RWPE1 (cell line): ENCODE data around the gene CRTAC1.

Experiments used
- CTCF ChIA-PET: fragments of 350-600 bp; sonication (Branson Sonifier 250); formaldehyde crosslinking; extraction: SDS; loops from one replicate; lab custom pipeline; 2021; lab: Yijun Ruan, JAX
- POLR2A ChIA-PET: fragments of 400-600 bp; formaldehyde crosslinking; extraction: SDS; loops from one replicate; lab custom pipeline; 2020; ENCODE audit warnings: antibody characterized with exemption; ENCODE audit not compliant: low non-redundant PET; lab: Yijun Ruan, JAX
- DNase-seq: peaks from one replicate; pipeline ENCODE4 v3.0.0; 2012; ENCODE audit warnings: low spot score
- H3K27ac ChIP-seq: fragments of 450-650 bp; 2 replicates; pipeline ENCODE4 v1.5.1; 2017
- TF ChIP-seq, protein P1 (sequence below): fragments of 450-650 bp; conservative IDR thresholded peaks from 2 replicates; pipeline ENCODE4 v1.5.1; 2017; ENCODE audit warnings: low read depth, mild to moderate bottlenecking

The CRTAC1 gene

DNA sequence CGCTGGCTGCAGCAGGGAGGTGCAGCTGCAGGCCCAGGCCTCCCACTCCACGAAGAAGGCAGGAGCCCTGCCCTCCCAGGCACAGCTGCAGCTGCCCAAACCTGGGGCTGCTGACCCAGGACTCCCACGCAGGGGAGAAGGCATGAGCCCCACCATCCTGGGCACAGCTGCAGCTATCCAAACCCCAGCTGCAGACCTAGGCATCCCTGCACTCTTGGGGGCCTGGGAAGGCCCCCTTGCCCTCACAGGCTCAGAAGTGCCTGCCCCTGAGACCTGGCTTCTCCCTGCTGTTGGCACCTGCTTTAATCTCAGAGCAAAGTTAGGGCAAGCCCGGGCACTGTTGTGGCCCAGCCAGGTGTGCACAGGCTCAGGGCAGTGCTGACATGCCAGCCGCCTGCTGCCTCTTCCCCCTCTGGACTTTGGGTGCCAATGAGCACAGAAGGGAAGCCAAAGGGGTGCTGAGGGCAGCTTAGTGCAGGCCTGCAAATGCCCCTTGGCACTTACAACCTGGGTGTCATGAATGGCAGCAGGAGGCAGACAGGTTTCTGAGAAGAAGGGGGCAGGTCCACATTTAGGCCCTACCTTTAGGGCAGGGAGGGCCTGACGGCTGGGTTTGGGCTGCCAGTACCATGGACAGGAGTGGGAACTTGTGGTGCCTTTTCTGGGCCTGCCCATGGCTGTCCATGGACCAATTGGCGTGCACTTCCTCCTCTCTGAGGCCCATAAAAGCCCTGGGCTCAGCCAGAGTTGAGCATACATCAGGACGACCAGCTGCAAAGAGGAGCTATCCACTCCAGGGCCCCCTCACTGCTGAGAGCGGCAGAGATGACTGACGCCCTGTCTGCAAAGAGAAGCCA is 31.1 kb downstream of the CRTAC1 start:
- CTCF ChIA-PET, result interaction anchor here (0.6 to 1.2 kb wide), 3 partner anchors 85 to 999 kb away, joined by 3 to 4 read pairs (median 3); no protein-coding TSS in a partner anchor

DNA sequence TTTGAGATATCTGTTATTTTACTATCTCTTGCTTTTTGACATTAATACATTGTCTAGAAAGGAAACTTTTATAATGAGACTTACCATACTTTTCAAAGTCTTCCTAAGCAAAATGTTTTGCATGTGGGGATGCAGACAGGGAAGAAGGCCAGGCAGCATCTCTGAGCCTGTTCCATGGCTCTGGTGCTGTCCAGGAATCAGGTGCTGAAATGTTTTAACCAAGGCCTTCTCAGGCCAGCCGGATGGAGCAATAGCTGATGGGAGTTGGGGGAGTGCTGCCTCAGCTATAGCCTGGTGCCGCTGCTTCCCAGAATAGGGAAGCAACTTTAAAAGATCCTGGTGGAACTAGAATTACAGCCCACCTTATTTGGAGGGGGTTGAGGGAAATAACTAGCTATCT is 38.5 kb downstream of the CRTAC1 start:
- peak; percentile 44 for DNase-seq
- TF ChIP-seq, protein P1, sequence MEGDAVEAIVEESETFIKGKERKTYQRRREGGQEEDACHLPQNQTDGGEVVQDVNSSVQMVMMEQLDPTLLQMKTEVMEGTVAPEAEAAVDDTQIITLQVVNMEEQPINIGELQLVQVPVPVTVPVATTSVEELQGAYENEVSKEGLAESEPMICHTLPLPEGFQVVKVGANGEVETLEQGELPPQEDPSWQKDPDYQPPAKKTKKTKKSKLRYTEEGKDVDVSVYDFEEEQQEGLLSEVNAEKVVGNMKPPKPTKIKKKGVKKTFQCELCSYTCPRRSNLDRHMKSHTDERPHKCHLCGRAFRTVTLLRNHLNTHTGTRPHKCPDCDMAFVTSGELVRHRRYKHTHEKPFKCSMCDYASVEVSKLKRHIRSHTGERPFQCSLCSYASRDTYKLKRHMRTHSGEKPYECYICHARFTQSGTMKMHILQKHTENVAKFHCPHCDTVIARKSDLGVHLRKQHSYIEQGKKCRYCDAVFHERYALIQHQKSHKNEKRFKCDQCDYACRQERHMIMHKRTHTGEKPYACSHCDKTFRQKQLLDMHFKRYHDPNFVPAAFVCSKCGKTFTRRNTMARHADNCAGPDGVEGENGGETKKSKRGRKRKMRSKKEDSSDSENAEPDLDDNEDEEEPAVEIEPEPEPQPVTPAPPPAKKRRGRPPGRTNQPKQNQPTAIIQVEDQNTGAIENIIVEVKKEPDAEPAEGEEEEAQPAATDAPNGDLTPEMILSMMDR, result no peak
- CTCF ChIA-PET, result no interaction called here
- POLR2A ChIA-PET, result no interaction called here
- no peak overlapping the region for H3K27ac ChIP-seq

More for the DNA sequence above, 31.1 kb downstream of the CRTAC1 start:
- no peak for DNase-seq
- POLR2A ChIA-PET, result no interaction called here
- no peak overlapping the region for H3K27ac ChIP-seq
- TF ChIP-seq, protein P1, result no peak

DNA sequence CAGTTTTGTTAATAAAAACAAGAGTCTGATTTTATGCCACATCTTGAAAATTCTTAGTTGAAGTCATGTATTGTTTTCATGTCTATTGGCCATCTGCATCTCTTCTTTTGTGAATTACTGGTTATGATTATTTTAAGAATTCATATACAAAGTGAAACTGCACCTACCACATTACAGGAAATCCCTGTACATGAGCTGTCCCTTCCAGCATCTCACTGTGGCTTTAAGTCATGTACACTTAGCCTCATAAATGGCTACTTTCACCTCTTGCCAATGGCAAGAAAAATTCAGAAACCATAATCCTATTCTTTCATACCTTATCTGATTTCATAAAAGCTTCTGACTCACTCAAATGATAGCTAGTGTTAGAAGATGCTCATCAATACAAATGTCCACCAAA is 48.6 kb downstream of the CRTAC1 start:
- POLR2A ChIA-PET, result no interaction called here
- DNase-seq, result no peak
- TF ChIP-seq, protein P1, result no peak
- no peak overlapping the region for H3K27ac ChIP-seq
- CTCF ChIA-PET, result no interaction called here

- ChIA-PET CTCF (interaction anchor here (0.6 to 0.8 kb wide), 2 partner anchors 51 to 606 kb away, joined by 3 read pairs; no protein-coding TSS in a partner anchor), POLR2A (no interaction called here)
- DNase-seq, result no peak
- TF ChIP-seq, protein P1, result no peak
- no peak overlapping the region for H3K27ac ChIP-seq
Observed at GRCh38 chr10:97977673-97978072, 52.7 kb downstream of the CRTAC1 start.

- no peak for DNase-seq
- CTCF ChIA-PET, result no interaction called here
- TF ChIP-seq, protein P1, result no peak
- no peak overlapping the region for H3K27ac ChIP-seq
- POLR2A ChIA-PET, result no interaction called here
Observed at GRCh38 chr10:97975598-97975997, 54.8 kb downstream of the CRTAC1 start.

DNA sequence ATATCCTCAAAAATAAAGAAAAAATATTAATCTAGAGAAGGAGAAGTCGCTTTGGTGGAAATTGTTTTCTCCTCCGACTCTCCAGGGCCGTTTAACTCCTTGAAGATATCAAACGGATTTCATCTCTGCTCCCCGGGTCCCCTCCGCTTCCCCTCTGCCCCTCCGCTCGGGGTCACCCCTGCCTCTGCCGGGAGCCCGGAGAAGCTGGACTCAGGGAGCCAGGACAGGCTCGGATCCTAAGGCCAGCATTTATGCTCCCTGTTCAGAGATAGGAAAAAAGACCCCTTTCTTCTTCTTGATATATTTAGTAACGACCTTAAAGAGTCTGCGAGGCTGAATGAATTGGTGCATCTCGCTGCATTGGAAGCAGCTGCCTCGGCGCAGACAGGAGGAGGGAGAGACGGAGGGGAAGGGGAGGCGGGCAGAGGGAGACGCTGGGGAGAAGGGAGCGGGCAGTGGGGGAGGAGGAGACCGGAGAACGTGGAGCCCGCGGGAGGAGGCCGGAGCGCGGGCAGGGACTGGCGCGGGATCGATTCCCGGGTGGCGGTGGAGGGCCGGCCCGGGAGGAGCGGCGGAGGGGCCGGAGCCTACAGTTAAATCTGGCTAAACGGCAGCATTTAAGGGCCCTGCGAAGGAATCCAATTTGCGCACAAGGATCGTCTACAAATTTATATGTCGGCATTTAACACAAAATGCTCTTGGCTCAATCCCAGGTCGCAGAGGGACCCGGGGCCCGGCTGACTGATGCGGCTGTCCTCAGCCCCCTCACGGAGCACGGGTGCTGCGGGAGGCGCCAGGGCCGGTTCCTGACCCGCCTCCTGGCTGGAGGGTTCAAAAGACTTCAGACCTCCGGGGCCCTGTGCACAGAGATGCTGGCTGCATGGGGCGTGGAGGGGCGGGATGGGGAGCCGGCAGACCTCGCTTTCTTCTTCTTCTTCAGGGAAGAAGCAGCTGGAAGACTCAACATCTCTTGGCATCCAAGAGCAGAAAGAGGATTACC is 55.6 kb downstream of the CRTAC1 start:
- DNase-seq, result no peak
- POLR2A ChIA-PET, result no interaction called here
- TF ChIP-seq, protein P1, result no peak
- no peak overlapping the region for H3K27ac ChIP-seq
- CTCF ChIA-PET, result no interaction called here
